A549 (cell line): ENCODE measurements around the gene TES. TPM values are rescaled to one million over a fixed set of nuclear protein-coding genes. Genes with fewer than 3 reads are reported as not detected.

Source experiments
- ATAC-seq, 2 experiments: fragments of 200-7000 bp in 1 of 2; fragments of >200 bp in 1 of 2; cut with Nextera tagmentation in 1 of 2; cut with Tn5 transposase in 1 of 2; 3 replicates each; pipeline versions ENCODE4 v1.8.0 to v1.9.1; 2018 to 2020; ENCODE audit warnings: mild to moderate bottlenecking in 1 of 2, moderate library complexity in 1 of 2
- CTCF ChIA-PET: fragments of 300-600 bp; sonication (Branson Sonifier 250); formaldehyde crosslinking; extraction: SDS; loops from one replicate; lab custom pipeline; 2021; ENCODE audit warnings: antibody characterized with exemption, inconsistent platforms; lab: Yijun Ruan, JAX
- POLR2A ChIA-PET: fragments of 350-600 bp; formaldehyde crosslinking; extraction: SDS; loops from one replicate; lab custom pipeline; 2021; ENCODE audit warnings: antibody characterized with exemption, inconsistent platforms; lab: Yijun Ruan, JAX
- DNase-seq, 2 experiments: peaks; one replicate each; pipeline versions ENCODE4 v3.0.0 to v3.0.0-alpha.2; 2011 to 2016; ENCODE audit warnings: low read depth in 1 of 2, low spot score in 1 of 2
- FAIRE-seq: peaks from 2 replicates; lab custom pipeline; 2011; peaks lifted over from hg19 to GRCh38; lab: Jason Lieb, UNC
- H3K27ac ChIP-seq, 2 experiments: fragments of >200 bp; sonication (Bioruptor Twin); formaldehyde crosslinking; 3 replicates each; pipeline ENCODE4 v1.5.1; 2016 to 2017
- H3K4me1 ChIP-seq: fragments of >200 bp; sonication (Bioruptor Twin); formaldehyde crosslinking; 3 replicates; pipeline ENCODE4 v1.6.1; 2016
- H3K4me2 ChIP-seq: fragments of >200 bp; sonication (Bioruptor Twin); formaldehyde crosslinking; 3 replicates; pipeline ENCODE4 v1.6.1; 2016
- H3K4me3 ChIP-seq: fragments of >200 bp; sonication (Bioruptor Twin); formaldehyde crosslinking; 3 replicates; pipeline ENCODE4 v1.5.1; 2016
- H3K9me3 ChIP-seq: fragments of >200 bp; sonication (Bioruptor Twin); formaldehyde crosslinking; 3 replicates; pipeline ENCODE4 v1.6.1; 2016
- CBX8 ChIP-seq: fragments of 200-600 bp; sonication (generic); IDR thresholded peaks from 2 replicates; pipeline ENCODE4 v1.6.1; 2016
- EHF ChIP-seq: fragments of 250-450 bp; sonication (Bioruptor Pico); IDR thresholded peaks from 2 replicates; pipeline ENCODE4 v1.5.0; 2020; ENCODE audit warnings: mild to moderate bottlenecking
- FOSL2 ChIP-seq, 2 experiments: fragments of 450-650 bp in 1 of 2; fragments of >200 bp in 1 of 2; sonication (Bioruptor Twin) in 1 of 2; formaldehyde crosslinking; IDR thresholded peaks; 2 replicates each; pipeline versions ENCODE4 v1.5.0 to v1.6.1; 2016 to 2020; ENCODE audit warnings: mild to moderate bottlenecking in 1 of 2, moderate library complexity in 1 of 2
- GATA3 ChIP-seq: IDR thresholded peaks from 2 replicates; pipeline ENCODE4 v1.6.1; 2012; ENCODE audit warnings: borderline replicate concordance
- HEYL ChIP-seq: fragments of 250-450 bp; sonication (Bioruptor Pico); IDR thresholded peaks from 2 replicates; pipeline ENCODE4 v1.8.0; 2021; ENCODE audit warnings: mild to moderate bottlenecking, moderate library complexity
- HOXB13 ChIP-seq: fragments of 250-450 bp; sonication (Bioruptor Pico); IDR thresholded peaks from 2 replicates; pipeline ENCODE4 v1.5.0; 2020; ENCODE audit warnings: low read depth, mild to moderate bottlenecking, moderate library complexity
- MAZ ChIP-seq: fragments of 150-350 bp; IDR thresholded peaks from 2 replicates; pipeline ENCODE4 v1.6.1; 2014; ENCODE audit warnings: antibody characterized with exemption, low read depth, low read length, borderline replicate concordance
- MYC ChIP-seq: IDR thresholded peaks from 2 replicates; pipeline ENCODE4 v1.6.1; 2012; ENCODE audit warnings: mild to moderate bottlenecking, inconsistent platforms, low read length, improper control_type of control experiment, borderline replicate concordance
- NPAS2 ChIP-seq: fragments of 250-450 bp; sonication (Bioruptor Pico); IDR thresholded peaks from 2 replicates; pipeline ENCODE4 v1.8.0; 2022; ENCODE audit warnings: mild to moderate bottlenecking, moderate library complexity, borderline replicate concordance
- POLR2AphosphoS2 ChIP-seq: conservative IDR thresholded peaks from 2 replicates; pipeline ENCODE4 v1.6.1; 2012; ENCODE audit warnings: low read length, improper control_type of control experiment, inconsistent platforms
- SREBF2 ChIP-seq: fragments of 450-650 bp; IDR thresholded peaks from 2 replicates; pipeline ENCODE4 v1.6.1; 2014; ENCODE audit warnings: mild to moderate bottlenecking, moderate library complexity
- TFCP2L1 ChIP-seq: fragments of 250-450 bp; sonication (Bioruptor Pico); IDR thresholded peaks from 2 replicates; pipeline ENCODE4 v1.5.0; 2021; ENCODE audit warnings: mild to moderate bottlenecking
- ZFP36 ChIP-seq: fragments of 450-650 bp; IDR thresholded peaks from 2 replicates; pipeline ENCODE4 v1.6.1; 2014; ENCODE audit warnings: borderline replicate concordance; ENCODE audit not compliant: partially characterized antibody
- ZNF302 ChIP-seq: fragments of 250-450 bp; sonication (Bioruptor Pico); IDR thresholded peaks from 2 replicates; pipeline ENCODE4 v1.9.0; 2021; ENCODE audit warnings: inconsistent platforms, mild to moderate bottlenecking, moderate library complexity
- ZSCAN20 ChIP-seq: fragments of 250-450 bp; sonication (Bioruptor Pico); IDR thresholded peaks from 2 replicates; pipeline ENCODE4 v1.8.0; 2022; ENCODE audit warnings: mild to moderate bottlenecking, moderate library complexity
- WGBS: methylation state at CpG from one replicate; pipeline ENCODE4 v1.1.6; 2017; ENCODE audit errors: missing lambda C conversion rate; 5-methylcytosine and 5-hydroxymethylcytosine counted together
- polyA plus RNA-seq, 4 experiments: library from polyadenylated mRNA; depleted of rRNA in 3 of 4; stranded (reverse); fragments of >200 nt; fragmentation: RNase III in 1 of 4; extraction: RNeasy Plus Mini Kit Qiagen cat#74134 plus additional on column Dnase treatment in 1 of 4; gene quantifications; 2 replicates in 3 of 4; 3 replicates in 1 of 4; pipeline ENCODE4 v1.2.3, GENCODE V29; 2011 to 2017
- TF ChIP-seq, protein P1 (sequence below): fragments of 150-350 bp; IDR thresholded peaks from 2 replicates; pipeline ENCODE4 v1.6.1; 2014; ENCODE audit warnings: low read depth, mild to moderate bottlenecking, low read length
- TF ChIP-seq, protein P2 (sequence below): IDR thresholded peaks from 2 replicates; pipeline ENCODE4 v1.6.1; 2012
- TF ChIP-seq, protein P3 (sequence below): IDR thresholded peaks from 2 replicates; pipeline ENCODE4 v1.6.1; 2012
- TF ChIP-seq, protein P4 (sequence below): fragments of 250-450 bp; sonication (Bioruptor Pico); IDR thresholded peaks from 2 replicates; pipeline ENCODE4 v1.5.0; 2021; ENCODE audit warnings: mild to moderate bottlenecking, moderate library complexity, borderline replicate concordance
- TF ChIP-seq, protein P5 (sequence below): fragments of 250-450 bp; sonication (Bioruptor Pico); IDR thresholded peaks from 2 replicates; pipeline ENCODE4 v1.5.0; 2020; ENCODE audit warnings: low read depth, mild to moderate bottlenecking, moderate library complexity
- TF ChIP-seq, protein P6 (sequence below): fragments of 450-650 bp; IDR thresholded peaks from 2 replicates; pipeline ENCODE4 v1.6.1; 2014; ENCODE audit warnings: antibody characterized with exemption
- TF ChIP-seq, protein P7 (sequence below): IDR thresholded peaks from 2 replicates; pipeline ENCODE4 v1.6.1; 2012; ENCODE audit warnings: low read depth, borderline replicate concordance
- TF ChIP-seq, protein P8 (sequence below): fragments of 200-600 bp; sonication (generic); IDR thresholded peaks from 2 replicates; pipeline ENCODE4 v1.6.1; 2016; ENCODE audit warnings: antibody characterized with exemption, mild to moderate bottlenecking, moderate library complexity

Gene TES
- polyA plus RNA-seq, 2 of the 4 experiments (the other 2 are of a cell fraction): 45.9 to 134 TPM

DNA sequence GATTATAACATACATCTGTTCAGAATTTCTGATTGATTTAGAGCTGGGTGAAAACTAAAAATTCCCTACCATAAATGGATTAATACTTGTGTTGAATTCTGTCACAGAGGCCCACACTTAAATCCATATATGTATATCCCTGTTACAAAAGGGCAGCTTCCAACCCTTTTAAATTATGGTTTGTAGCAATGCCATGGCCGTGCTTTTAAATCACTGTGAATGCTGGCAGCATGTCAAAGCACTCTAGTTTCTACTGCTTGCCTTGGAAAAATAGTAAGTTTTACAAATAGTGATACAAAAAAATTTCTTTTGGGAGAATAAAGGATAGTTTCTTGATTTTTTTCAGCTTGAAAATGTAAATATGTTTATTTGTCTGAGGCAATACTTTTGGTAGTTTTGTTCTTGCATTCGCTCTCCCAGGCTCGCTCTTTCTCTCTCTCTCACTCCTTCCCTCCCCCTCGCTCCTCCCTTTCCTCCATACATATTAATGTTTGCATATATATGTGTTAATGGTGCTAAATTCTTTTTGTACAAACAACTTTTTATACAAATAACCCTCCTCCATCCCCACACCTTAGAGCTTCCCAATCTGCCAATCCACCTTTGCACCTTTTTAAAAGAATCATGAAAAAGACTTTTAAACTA is 29.8 kb downstream of the TES start:
- no peak overlapping the region for H3K4me2 ChIP-seq
- peaks cover 14% of the 10 kb centered on the region for H3K4me1 ChIP-seq
- no peak overlapping the region for H3K4me3 ChIP-seq
- no peak for FAIRE-seq
- DNase-seq: no peak
- 85% methylated on average over 4 of the region's 4 CpGs for whole genome bisulfite sequencing
- ChIA-PET POLR2A (no interaction called here), CTCF (interaction anchor here (0.7 to 16.2 kb wide), 7 partner anchors 10 to 351 kb away, joined by 3 to 385 read pairs (median 9); no protein-coding TSS in a partner anchor)
- H3K9me3 ChIP-seq: peaks cover 13% of the 10 kb centered on the region
- no peak for ATAC-seq
- no peak overlapping the region for H3K27ac ChIP-seq
- TF ChIP-seq FOSL2 (IDR thresholded peaks at IDR 0.05) (no peak), FOSL2 (CRISPR knock-in tag; IDR thresholded peaks at IDR 0.05) (no peak), MAZ (no peak), ZNF302 (CRISPR knock-in tag) (no peak), HEYL (CRISPR knock-in tag) (no peak), ZFP36 (no peak), MYC (no peak), ZSCAN20 (no peak), CBX8 (no peak), GATA3 (no peak), TFCP2L1 (no peak), POLR2AphosphoS2 (no peak)
- TF ChIP-seq, protein P1, sequence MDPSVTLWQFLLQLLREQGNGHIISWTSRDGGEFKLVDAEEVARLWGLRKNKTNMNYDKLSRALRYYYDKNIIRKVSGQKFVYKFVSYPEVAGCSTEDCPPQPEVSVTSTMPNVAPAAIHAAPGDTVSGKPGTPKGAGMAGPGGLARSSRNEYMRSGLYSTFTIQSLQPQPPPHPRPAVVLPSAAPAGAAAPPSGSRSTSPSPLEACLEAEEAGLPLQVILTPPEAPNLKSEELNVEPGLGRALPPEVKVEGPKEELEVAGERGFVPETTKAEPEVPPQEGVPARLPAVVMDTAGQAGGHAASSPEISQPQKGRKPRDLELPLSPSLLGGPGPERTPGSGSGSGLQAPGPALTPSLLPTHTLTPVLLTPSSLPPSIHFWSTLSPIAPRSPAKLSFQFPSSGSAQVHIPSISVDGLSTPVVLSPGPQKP: no peak
- TF ChIP-seq, protein P2, sequence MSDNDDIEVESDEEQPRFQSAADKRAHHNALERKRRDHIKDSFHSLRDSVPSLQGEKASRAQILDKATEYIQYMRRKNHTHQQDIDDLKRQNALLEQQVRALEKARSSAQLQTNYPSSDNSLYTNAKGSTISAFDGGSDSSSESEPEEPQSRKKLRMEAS: no peak
- TF ChIP-seq, protein P3, sequence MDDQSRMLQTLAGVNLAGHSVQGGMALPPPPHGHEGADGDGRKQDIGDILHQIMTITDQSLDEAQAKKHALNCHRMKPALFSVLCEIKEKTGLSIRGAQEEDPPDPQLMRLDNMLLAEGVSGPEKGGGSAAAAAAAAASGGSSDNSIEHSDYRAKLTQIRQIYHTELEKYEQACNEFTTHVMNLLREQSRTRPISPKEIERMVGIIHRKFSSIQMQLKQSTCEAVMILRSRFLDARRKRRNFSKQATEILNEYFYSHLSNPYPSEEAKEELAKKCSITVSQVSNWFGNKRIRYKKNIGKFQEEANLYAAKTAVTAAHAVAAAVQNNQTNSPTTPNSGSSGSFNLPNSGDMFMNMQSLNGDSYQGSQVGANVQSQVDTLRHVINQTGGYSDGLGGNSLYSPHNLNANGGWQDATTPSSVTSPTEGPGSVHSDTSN: no peak
- TF ChIP-seq, protein P4, sequence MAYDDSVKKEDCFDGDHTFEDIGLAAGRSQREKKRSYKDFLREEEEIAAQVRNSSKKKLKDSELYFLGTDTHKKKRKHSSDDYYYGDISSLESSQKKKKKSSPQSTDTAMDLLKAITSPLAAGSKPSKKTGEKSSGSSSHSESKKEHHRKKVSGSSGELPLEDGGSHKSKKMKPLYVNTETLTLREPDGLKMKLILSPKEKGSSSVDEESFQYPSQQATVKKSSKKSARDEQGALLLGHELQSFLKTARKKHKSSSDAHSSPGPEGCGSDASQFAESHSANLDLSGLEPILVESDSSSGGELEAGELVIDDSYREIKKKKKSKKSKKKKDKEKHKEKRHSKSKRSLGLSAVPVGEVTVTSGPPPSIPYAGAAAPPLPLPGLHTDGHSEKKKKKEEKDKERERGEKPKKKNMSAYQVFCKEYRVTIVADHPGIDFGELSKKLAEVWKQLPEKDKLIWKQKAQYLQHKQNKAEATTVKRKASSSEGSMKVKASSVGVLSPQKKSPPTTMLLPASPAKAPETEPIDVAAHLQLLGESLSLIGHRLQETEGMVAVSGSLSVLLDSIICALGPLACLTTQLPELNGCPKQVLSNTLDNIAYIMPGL (CRISPR knock-in tag): no peak
- TF ChIP-seq, protein P5, sequence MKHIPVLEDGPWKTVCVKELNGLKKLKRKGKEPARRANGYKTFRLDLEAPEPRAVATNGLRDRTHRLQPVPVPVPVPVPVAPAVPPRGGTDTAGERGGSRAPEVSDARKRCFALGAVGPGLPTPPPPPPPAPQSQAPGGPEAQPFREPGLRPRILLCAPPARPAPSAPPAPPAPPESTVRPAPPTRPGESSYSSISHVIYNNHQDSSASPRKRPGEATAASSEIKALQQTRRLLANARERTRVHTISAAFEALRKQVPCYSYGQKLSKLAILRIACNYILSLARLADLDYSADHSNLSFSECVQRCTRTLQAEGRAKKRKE (CRISPR knock-in tag): no peak
- TF ChIP-seq, protein P6, sequence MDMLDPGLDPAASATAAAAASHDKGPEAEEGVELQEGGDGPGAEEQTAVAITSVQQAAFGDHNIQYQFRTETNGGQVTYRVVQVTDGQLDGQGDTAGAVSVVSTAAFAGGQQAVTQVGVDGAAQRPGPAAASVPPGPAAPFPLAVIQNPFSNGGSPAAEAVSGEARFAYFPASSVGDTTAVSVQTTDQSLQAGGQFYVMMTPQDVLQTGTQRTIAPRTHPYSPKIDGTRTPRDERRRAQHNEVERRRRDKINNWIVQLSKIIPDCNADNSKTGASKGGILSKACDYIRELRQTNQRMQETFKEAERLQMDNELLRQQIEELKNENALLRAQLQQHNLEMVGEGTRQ: no peak
- TF ChIP-seq, protein P7, sequence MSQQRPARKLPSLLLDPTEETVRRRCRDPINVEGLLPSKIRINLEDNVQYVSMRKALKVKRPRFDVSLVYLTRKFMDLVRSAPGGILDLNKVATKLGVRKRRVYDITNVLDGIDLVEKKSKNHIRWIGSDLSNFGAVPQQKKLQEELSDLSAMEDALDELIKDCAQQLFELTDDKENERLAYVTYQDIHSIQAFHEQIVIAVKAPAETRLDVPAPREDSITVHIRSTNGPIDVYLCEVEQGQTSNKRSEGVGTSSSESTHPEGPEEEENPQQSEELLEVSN: no peak

DNA sequence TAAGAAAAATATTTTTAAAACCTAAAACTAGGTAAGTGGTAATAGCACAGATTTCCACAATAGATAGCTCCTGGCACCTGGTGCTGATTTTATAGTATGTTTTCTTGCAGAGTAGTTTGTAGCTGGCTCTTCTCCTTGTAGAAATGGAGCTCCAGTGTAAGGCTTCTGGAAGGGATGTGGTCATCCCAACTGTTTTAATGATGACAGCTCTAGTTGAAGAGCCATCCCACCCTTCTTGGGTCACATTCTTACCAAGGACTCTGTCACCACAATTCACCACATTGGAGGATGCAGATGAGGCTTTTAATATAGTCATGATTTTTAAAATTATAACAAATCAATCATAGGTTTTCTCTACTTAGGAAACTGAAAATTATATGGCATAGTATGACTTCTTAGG is 31.0 kb downstream of the TES start:
- Histone ChIP-seq H3K4me1 (peaks cover 10% of the 10 kb centered on the region), H3K9me3 (peaks cover 14% of the 10 kb centered on the region), H3K4me3 (no peak overlapping the region), H3K27ac (no peak overlapping the region), H3K4me2 (no peak overlapping the region)
- FAIRE-seq: no peak
- no peak for ATAC-seq
- DNase-seq: no peak
- ChIA-PET CTCF (interaction anchor here (0.8 to 16.2 kb wide), 10 partner anchors 8 to 347 kb away, joined by 3 to 385 read pairs (median 4); partner anchors contain the start of gene TES), POLR2A (no interaction called here)
- TF ChIP-seq, protein P1: no peak
- no peak for TF ChIP-seq EHF (CRISPR knock-in tag)
- TF ChIP-seq HOXB13 (CRISPR knock-in tag): no peak
- no peak for TF ChIP-seq CBX8
- no peak for TF ChIP-seq GATA3
- TF ChIP-seq POLR2AphosphoS2: no peak
- no peak for TF ChIP-seq TFCP2L1
- no peak for TF ChIP-seq SREBF2
- TF ChIP-seq, protein P8, sequence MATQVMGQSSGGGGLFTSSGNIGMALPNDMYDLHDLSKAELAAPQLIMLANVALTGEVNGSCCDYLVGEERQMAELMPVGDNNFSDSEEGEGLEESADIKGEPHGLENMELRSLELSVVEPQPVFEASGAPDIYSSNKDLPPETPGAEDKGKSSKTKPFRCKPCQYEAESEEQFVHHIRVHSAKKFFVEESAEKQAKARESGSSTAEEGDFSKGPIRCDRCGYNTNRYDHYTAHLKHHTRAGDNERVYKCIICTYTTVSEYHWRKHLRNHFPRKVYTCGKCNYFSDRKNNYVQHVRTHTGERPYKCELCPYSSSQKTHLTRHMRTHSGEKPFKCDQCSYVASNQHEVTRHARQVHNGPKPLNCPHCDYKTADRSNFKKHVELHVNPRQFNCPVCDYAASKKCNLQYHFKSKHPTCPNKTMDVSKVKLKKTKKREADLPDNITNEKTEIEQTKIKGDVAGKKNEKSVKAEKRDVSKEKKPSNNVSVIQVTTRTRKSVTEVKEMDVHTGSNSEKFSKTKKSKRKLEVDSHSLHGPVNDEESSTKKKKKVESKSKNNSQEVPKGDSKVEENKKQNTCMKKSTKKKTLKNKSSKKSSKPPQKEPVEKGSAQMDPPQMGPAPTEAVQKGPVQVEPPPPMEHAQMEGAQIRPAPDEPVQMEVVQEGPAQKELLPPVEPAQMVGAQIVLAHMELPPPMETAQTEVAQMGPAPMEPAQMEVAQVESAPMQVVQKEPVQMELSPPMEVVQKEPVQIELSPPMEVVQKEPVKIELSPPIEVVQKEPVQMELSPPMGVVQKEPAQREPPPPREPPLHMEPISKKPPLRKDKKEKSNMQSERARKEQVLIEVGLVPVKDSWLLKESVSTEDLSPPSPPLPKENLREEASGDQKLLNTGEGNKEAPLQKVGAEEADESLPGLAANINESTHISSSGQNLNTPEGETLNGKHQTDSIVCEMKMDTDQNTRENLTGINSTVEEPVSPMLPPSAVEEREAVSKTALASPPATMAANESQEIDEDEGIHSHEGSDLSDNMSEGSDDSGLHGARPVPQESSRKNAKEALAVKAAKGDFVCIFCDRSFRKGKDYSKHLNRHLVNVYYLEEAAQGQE: no peak
- TF ChIP-seq ZNF302 (CRISPR knock-in tag): no peak
- no peak for TF ChIP-seq NPAS2 (CRISPR knock-in tag)
